Vagina (tissue), 2 donors: ENCODE results near the gene RNF213.

Experiments used
- CTCF ChIP-seq, 3 experiments: fragments of 450-650 bp in 2 of 3; fragments of 200-600 bp in 1 of 3; sonication (generic) in 1 of 3; IDR thresholded peaks; one replicate each; pipeline ENCODE4 v1.5.1; 2017 to 2019; ENCODE audit warnings: antibody characterized with exemption in 3 of 3, mild to moderate bottlenecking in 2 of 3, moderate library complexity in 2 of 3
- POLR2A ChIP-seq, 2 donors: fragments of 450-650 bp; IDR thresholded peaks; one replicate each; pipeline ENCODE4 v1.6.1; 2017; ENCODE audit warnings: antibody characterized with exemption in 2 of 2, mild to moderate bottlenecking in 2 of 2, moderate library complexity in 2 of 2
- POLR2AphosphoS5 ChIP-seq, 2 donors: sonication (generic); formaldehyde crosslinking; IDR thresholded peaks; one replicate each; pipeline ENCODE4 v1.9.0; 2017; ENCODE audit warnings: antibody characterized with exemption in 2 of 2, mild to moderate bottlenecking in 2 of 2, low read depth in 1 of 2; ENCODE audit not compliant: insufficient read depth in 1 of 2

GRCh38 chr17:80246266-80246681 is 14.4 kb upstream of the RNF213 start:
- TF ChIP-seq CTCF (IDR thresholded peaks at IDR 0.05) (no peak), POLR2A (IDR thresholded peaks at IDR 0.05) (no peak), POLR2AphosphoS5 (IDR thresholded peaks at IDR 0.05; ENCODE audit: insufficient read depth in 1 of 2, low read depth in 1 of 2) (no peak)
